IPS-18c (cell line): ENCODE data around the gene GSDMA.
"Not testable (repeated sequence)": the region's sequence is repeated elsewhere in the genome, so short reads cannot be mapped to it uniquely, and the experiment has no call there.

Source experiments
- H3K4me3 ChIP-seq: 2 replicates; pipeline ENCODE4 v1.7.0; 2013; ENCODE audit warnings: low read depth, mild to moderate bottlenecking, low read length, moderate library complexity; ENCODE audit not compliant: insufficient read depth
- H3K9me3 ChIP-seq: one replicate; pipeline ENCODE4 v1.6.1; 2013; ENCODE audit warnings: mild to moderate bottlenecking, low read length, moderate library complexity; ENCODE audit not compliant: control insufficient read depth, insufficient read depth

GSDMA gene

GRCh38 chr17:39927929-39928857 lies 34.6 kb upstream of the GSDMA start:
- Histone ChIP-seq H3K9me3 (peaks cover 3% of the 10 kb centered on the region), H3K4me3 (peak overlapping the region; percentile 65)

DNA sequence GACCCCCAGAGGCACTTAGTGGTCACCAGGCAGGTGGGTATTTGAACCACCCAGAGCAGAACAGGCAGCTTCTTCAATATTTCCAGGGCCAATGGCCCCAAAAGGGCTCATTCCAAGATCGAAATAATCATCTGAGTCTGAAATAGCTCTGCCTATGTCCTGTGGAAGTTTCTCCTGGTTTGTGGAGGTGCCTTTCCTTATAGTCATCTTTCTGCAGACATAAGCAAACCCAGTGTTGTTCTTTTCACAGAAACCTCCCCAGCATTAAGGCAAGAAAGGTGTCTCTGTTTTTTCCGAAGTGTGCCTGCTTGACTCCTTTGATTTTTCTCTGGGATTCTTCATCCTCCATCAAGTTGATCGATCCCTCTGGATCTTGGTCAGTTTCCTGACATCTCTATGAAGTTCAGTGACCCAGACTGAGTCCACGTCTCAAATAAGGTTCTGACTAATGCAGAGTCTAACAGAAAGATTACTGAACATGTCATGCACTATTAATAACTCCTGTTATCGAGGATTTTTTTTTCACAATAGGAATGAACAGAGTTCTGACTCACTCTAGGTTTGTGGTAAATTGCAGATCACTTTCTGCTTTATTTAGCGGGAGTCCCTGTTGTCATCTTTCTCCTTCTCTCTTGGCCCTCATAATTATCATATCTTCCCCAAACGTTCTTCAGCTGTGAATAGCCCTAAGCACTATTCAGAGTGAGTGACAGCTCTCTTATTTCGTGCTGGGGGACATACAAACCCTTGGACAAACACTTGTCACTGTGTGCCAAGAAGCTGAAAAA lies 33.8 kb upstream of the GSDMA start:
- H3K9me3 ChIP-seq: peaks cover 3% of the 10 kb centered on the region
- no peak overlapping the region for H3K4me3 ChIP-seq

DNA sequence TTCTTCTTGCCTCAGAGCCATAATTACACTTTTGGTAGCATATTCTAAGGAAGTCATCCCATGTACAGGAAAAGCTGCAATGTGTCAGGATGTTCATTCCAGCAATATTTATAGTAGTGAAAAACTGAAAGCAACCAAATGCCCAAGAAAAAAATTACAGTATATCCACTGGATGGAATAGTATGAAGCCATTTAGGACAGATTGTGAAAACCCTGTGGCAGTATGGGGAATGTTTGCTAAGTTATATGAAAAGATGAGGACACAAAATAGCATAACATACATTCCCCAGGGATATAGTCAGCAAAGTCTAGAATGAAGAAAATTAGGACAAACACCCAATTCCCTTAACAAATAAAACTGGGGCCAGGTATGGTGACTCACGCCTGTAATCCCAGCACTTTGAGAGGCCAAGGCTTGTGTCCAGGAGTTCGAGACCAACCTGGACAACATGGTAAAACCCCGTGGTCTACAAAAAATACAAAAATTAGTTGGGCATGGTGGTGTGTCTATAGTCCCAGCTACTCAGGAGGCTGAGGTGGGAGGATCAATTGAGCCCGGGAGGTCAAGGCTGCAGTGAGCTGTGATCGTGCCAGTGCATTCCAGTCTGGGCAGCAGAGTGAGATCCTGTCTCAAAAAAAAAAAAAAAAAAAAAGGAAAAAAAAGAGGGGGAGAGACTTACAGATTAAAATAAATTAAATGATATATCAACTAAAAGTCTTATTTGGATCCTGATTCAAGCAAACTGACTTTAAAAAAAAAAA lies 33.0 kb upstream of the GSDMA start:
- Histone ChIP-seq H3K4me3 (no peak overlapping the region), H3K9me3 (peaks cover 3% of the 10 kb centered on the region)

DNA sequence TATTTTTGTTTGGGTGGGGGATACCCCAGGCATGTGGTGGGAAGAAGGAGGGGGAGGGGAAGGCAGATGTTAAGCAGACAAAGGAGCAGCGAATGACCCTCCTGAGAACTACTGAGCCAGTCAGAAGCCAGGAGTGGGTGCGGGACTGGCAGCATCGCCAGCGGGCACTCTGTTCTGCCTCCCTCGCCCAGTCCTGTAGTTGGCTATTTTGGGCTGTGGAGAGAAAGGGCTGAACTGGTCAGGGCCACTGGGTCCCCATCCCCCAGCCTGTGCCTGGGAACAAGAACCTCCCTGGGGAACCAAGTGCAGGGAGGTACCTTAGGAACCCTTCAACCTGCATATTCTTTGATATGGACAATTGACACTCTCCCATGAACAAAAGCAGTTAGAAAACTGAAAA lies 28.9 kb upstream of the GSDMA start:
- H3K9me3 ChIP-seq: no peaks in the 10 kb centered on the region
- no peak overlapping the region for H3K4me3 ChIP-seq

GRCh38 chr17:39934324-39934723 lies 28.5 kb upstream of the GSDMA start:
- H3K9me3 ChIP-seq: no peaks in the 10 kb centered on the region
- no peak overlapping the region for H3K4me3 ChIP-seq

DNA sequence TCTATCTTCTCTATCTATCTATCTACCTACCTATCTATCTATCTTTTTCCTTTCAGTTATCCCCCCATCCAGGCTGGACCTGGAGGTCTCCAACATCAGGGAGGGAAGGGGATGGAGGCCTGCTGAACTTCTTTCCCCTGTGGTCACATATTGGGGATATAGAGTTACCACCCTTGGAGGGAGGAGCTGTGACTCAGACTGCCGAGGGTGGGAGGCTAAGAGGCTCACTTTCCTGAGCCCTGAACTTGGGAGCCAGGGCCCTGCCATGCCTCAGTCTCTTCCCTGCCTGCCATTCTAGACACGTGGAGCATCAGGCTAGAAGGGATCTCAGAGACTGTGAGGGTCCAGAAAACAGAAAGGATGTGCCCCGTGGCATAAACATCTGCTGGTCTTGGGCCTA lies 26.9 kb upstream of the GSDMA start:
- no peaks in the 10 kb centered on the region for H3K9me3 ChIP-seq

GRCh38 chr17:39937447-39937846 lies 25.4 kb upstream of the GSDMA start:
- H3K9me3 ChIP-seq: no peaks in the 10 kb centered on the region
- no peak overlapping the region for H3K4me3 ChIP-seq

More for the DNA sequence above, 26.9 kb upstream of the GSDMA start:
- no peak overlapping the region for H3K4me3 ChIP-seq

- H3K9me3 ChIP-seq: no peaks in the 10 kb centered on the region
- H3K4me3 ChIP-seq: no peak overlapping the region
These were observed 24.5 kb upstream of the GSDMA start for GRCh38 chr17:39938140-39938869.

GRCh38 chr17:39939106-39939505 lies 23.7 kb upstream of the GSDMA start:
- Histone ChIP-seq H3K9me3 (no peaks in the 10 kb centered on the region), H3K4me3 (no peak overlapping the region)

GRCh38 chr17:39939588-39940419 lies 23.0 kb upstream of the GSDMA start:
- Histone ChIP-seq H3K4me3 (no peak overlapping the region), H3K9me3 (no peaks in the 10 kb centered on the region)

DNA sequence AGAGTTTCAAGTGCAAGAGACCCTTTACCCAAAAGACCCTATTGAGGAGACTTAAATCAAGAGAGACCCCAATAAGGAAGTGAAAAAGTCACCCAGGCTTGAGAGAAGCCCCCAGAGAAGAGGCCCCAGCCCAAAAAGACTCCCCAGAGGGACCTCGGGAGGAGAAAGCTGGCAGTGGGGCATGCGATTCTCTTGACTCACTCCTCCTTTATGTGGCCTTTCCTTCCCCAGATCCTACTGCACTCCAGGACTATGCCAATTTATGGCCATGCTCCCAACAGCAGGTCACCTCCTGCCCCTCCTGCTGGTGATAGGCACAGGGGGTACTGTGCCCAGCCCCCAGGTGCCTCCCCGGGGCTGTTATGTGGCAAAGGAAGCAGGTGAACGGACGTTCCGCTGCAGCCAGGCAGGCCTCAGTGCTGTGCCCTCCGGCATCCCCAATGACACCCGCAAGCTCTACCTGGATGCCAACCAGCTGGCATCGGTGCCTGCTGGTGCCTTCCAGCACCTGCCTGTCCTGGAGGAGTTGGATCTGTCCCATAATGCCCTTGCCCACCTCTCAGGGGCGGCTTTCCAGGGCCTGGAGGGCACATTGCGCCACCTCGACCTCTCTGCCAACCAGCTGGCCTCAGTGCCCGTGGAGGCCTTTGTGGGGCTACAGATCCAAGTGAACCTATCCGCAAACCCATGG lies 19.0 kb upstream of the GSDMA start:
- H3K9me3 ChIP-seq: peaks cover 2% of the 10 kb centered on the region
- no peak overlapping the region for H3K4me3 ChIP-seq

DNA sequence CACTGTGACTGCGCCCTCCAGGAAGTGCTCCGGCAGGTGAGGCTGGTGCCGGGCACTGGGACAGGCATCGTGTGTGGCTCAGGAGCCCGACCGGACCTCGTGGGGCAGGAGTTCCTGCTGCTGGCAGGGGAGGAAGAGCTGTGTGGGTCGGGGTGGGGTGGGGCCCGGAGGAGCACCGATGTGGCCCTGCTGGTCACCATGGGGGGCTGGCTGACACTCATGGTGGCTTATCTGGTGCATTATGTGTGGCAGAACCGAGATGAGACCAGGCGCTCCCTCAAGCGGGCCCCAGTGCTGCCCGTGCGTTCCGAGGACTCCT lies 18.5 kb upstream of the GSDMA start:
- H3K9me3 ChIP-seq: peaks cover 2% of the 10 kb centered on the region

GRCh38 chr17:39946551-39947330 lies 16.1 kb upstream of the GSDMA start:
- no peak overlapping the region for H3K4me3 ChIP-seq
- peaks cover 4% of the 10 kb centered on the region for H3K9me3 ChIP-seq

More for the DNA sequence above, 18.5 kb upstream of the GSDMA start:
- H3K4me3 ChIP-seq: no peak overlapping the region

GRCh38 chr17:39948489-39948828 lies 14.3 kb upstream of the GSDMA start:
- not testable (repeated sequence) for H3K9me3 ChIP-seq, H3K4me3 ChIP-seq

- Histone ChIP-seq H3K9me3 (peaks cover 4% of the 10 kb centered on the region), H3K4me3 (no peak overlapping the region)
These were observed 13.8 kb upstream of the GSDMA start for GRCh38 chr17:39949028-39949427.
